Measurements from ENCODE around the gene TNS2.

TNS2 gene

DNA sequence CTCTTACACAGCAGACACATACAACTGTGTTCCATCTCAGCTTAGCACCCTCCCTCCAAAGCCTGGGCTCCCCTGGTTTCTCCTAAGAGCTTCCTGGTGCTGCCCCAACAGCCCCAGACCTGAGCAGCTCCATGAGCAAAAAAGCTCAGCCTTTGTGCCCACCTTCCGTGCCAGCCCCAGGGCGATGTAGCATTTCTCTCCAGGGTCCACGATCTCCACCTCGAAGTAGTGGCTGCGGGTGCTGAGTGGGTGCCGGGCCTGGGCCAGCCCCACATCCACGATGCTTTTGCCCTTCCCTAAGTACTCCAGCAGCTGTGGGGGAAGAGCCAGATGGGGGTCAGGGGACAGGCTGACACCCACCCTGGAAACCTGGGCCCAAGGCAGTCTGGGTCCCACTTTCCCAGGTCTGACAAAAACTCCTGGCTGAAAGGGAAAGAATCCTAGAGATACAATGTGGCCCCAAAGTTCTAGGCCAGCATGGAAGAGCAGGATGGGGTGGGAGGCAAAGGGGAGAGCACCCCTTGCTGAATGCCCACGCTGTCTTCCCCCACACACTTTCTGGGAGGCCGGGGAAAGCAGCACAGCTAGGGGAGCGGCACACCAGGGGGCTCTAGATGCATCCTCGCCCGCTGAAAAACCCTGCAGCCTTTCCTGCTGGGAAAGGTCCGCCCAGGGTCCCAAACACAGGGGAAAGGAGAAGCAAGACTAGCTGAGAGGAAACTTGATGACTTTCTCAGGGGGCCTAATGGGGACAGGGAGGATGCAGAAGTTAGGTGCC lies 18.3 kb downstream of the TNS2 start:
- DNase-seq, result no peak

DNA sequence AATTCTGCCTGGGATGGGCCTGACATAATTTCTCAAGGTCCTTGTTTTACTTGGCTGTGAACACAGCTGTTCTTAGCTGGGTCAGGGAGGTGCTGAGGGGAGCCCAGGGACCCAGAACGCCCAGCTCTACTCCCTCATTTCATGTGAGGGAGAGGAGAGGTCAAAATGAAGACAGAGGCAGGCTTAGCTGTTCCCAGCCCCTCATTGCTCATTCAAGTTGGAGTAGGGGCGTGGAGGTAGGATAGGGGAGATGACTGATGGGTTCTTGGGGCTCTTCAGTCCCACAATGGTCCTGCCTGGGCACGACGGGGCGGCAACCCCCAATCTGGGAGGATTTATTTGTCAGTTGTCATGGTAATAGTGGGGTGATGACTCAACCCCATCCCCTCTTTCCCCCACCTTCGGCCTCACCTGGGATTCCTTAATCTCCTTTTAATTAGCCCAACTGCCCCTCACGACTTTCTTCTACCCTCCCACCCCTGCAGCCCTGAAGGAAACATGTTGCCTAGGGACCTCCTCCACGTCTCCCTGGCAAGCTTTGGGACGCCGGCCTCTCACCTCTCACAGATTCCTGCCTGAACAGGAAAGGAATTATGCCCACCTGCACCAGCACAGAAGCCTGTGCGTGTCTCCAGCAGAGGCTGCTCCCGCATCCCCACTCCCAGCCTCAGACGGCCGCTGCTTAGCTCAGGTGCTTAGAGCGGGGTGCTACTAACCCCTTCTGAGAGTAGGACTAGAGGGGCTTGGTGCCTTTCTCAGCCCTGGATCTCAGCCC lies 19.1 kb downstream of the TNS2 start:
- no peak for DNase-seq

- no peak for DNase-seq
These were observed 20.0 kb downstream of the TNS2 start for GRCh38 chr12:53069621-53070410.

- DNase-seq, result no peak
These were observed 21.1 kb downstream of the TNS2 start for GRCh38 chr12:53070877-53071492.

- no peak for DNase-seq
These were observed 22.0 kb downstream of the TNS2 start for GRCh38 chr12:53071591-53072551.

- DNase-seq, result no peak
These were observed 24.0 kb downstream of the TNS2 start for GRCh38 chr12:53073881-53074280.

- DNase-seq, result no peak
These were observed 24.6 kb downstream of the TNS2 start for GRCh38 chr12:53074283-53074998.

DNA sequence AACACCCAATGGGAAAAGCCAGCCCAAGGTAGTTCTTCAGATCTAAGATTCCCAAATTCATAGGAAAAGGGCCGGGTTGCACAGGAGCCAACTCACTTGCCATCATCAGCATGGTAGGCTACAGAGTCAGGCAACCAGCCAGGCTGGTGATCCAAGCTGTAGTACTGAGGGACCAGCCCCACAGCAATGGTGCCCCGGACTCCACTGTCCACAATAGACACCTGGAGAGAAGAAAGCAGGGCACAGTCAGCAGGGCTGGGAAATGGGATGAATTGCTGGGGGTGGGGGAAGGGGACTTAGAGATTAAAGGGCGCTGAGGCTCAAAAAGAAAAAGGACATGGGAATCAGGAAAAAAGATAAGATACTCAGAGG lies 25.1 kb downstream of the TNS2 start:
- DNase-seq, result no peak

DNA sequence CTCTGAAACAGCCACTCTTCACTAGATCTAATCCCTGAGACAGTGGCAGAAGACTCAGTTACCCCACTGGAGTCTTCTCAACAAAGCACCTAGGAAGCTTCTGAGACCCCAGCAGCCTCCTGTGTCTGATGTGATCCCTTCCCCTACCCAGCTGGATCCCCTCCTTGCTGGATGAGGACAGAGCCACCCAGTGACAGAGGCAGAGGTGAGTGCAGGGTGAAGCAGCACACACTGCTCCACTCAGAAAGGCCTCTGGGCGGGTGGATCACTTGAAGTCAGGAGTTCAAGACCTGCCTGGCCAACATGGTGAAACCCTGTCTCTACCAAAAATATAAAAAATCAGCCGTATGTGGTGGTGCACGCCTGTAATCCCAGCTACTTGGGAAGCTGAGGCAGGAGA lies 26.6 kb downstream of the TNS2 start:
- DNase-seq, result no peak

- DNase-seq, result no peak
These were observed 27.2 kb downstream of the TNS2 start for GRCh38 chr12:53077030-53077429.

GRCh38 chr12:53078425-53079225 lies 28.8 kb downstream of the TNS2 start:
- peak in 10 of 56 donors; percentile 46 to 77 (median 66) for DNase-seq

DNA sequence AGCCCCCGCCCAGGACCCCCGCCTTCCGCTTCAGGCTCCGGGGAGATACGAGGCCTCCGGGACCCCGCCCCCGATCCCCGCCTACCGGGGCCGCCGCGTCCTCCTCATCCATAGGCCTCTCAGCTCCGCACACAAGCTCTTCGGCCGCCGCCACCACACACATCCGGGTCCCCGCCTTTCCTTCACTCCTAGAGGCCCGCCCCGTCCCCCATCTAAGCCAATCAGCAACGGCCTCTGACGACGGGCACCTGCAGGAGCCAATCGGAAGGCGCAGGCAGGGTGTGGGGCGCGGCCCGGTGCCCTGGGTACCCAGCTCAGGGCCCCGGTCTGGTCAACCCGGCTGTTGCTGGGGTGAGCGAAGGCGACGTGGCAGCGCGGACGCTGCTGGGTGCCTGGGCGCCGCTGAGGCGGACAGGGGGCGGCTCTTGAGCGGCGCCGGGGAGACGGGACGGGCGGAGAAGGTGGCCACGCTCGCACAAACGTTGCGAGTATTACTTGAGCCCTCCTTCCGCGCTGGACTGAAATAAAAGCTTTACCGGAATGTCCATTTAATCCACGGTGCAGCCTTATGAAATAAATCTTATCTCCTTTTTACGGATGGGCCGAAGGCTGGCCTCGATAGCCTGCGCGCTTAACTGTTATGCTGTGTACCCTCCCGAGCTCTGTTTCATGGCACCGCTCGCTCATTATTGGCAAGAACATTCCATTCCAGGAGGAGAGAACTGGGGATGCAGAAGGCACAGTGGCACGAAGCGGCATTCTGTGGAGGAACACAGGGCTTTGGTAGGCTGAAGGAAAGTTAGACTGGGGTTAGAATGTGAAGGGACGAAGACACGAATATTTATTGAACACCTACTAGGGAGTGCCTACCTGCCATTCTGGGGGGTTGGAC lies 29.6 kb downstream of the TNS2 start, which contains the start of gene SPRYD3:
Gene SPRYD3, minus strand, starts transcription at position 165 of the 892 bp plus-strand sequence. Its CDS starts 57 bp downstream, at position 108.
- DNase-seq, result peak; percentile 84 to 99 (median 97)

DNA sequence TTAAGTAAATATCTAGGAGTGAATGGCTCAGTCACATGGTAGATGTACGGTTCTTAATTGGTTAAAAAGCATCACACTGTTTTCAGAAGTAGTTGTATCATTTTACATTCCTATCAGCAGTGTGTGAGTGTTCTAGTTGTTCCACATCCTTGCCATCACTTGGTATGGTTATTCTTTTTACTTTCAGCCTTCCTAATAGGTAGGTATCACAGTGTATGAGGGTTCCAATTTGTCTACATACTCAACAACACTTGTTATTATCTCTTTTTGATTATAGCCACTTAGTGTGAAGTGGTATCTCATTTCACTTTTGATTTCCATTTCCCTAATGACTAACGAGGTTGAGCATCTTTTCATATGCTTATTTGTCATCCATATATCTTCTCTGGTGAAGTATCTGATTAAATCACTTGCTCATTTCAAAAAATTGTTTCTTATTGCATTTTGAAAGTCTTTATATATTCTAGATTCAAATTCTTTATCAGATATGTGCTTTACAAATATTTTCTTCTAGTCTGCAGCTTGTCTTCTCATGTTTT lies 32.8 kb downstream of the TNS2 start:
- no peak for DNase-seq

GRCh38 chr12:53086361-53086760 lies 36.5 kb downstream of the TNS2 start:
- no peak for DNase-seq

- DNase-seq, result no peak
These were observed 40.2 kb downstream of the TNS2 start for GRCh38 chr12:53090105-53090504.

DNA sequence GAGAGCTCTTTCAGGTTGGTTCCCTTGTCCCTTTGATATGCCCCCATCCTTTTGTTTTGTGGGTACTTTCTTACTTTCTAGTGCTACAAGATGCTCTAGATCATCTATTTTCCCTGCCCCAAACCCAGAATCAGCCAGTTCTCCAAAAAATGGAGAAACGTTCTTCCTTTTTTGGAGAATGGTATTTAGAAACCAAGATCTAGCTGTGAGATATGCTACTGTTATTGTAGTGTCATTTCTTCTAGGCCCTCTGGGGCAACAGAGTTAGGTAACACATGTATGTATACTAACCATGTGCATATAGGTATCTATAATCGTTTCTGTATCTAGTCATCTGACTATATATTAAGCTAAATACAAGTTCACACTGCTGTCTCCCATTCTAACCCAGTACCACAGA lies 40.7 kb downstream of the TNS2 start:
- DNase-seq, result no peak

GRCh38 chr12:53091756-53092155 lies 41.9 kb downstream of the TNS2 start:
- no peak for DNase-seq
